Neural progenitor cell (in vitro differentiated cells): ENCODE data around the gene ZNF605. TPM values are rescaled to one million over a fixed set of nuclear protein-coding genes. Genes with fewer than 3 reads are reported as not detected.

ENCODE experiments used
- DNase-seq: peaks from one replicate; pipeline ENCODE4 v3.0.0-alpha.2; 2016; ENCODE audit warnings: low spot score
- H2AFZ ChIP-seq: fragments of 200-600 bp; sonication (generic); replicated peaks from 2 replicates; pipeline ENCODE4 v1.6.1; 2016; ENCODE audit warnings: antibody characterized with exemption
- H3F3A ChIP-seq: fragments of 200-600 bp; sonication (generic); 2 replicates; pipeline ENCODE4 v1.6.1; 2016; ENCODE audit warnings: antibody characterized with exemption, low read depth
- H3K27ac ChIP-seq: fragments of 200-600 bp; sonication (generic); 2 replicates; pipeline ENCODE4 v1.5.1; 2016; ENCODE audit warnings: mild to moderate bottlenecking
- H3K27me3 ChIP-seq: fragments of 200-600 bp; sonication (generic); 2 replicates; pipeline ENCODE4 v1.6.1; 2016; ENCODE audit warnings: mild to moderate bottlenecking, moderate library complexity
- H3K36me3 ChIP-seq: fragments of 200-600 bp; sonication (generic); 2 replicates; pipeline ENCODE4 v1.5.1; 2016
- H3K4me1 ChIP-seq: fragments of 200-600 bp; sonication (generic); 2 replicates; pipeline ENCODE4 v1.6.1; 2016; ENCODE audit warnings: mixed run types
- H3K4me2 ChIP-seq: fragments of 200-600 bp; sonication (generic); 2 replicates; pipeline ENCODE4 v1.6.1; 2016
- H3K4me3 ChIP-seq: fragments of 200-600 bp; sonication (generic); 2 replicates; pipeline ENCODE4 v1.5.1; 2016
- H3K79me2 ChIP-seq: fragments of 200-600 bp; sonication (generic); 2 replicates; pipeline ENCODE4 v1.6.1; 2016; ENCODE audit warnings: low read depth
- H3K9ac ChIP-seq: fragments of 200-600 bp; sonication (generic); 2 replicates; pipeline ENCODE4 v1.6.1; 2016
- H3K9me3 ChIP-seq: fragments of 200-600 bp; sonication (generic); 2 replicates; pipeline ENCODE4 v1.5.1; 2016; ENCODE audit warnings: low read depth
- H4K20me1 ChIP-seq: fragments of 200-600 bp; sonication (generic); 2 replicates; pipeline ENCODE4 v1.6.1; 2016; ENCODE audit warnings: low read depth
- H3K27ac Mint-ChIP-seq: 3 replicates; pipeline ENCODE4 v1.8.0; 2021; ENCODE audit warnings: mixed read lengths
- H3K27me3 Mint-ChIP-seq: 2 replicates; pipeline ENCODE4 v1.8.0; 2022; ENCODE audit warnings: low read depth, mild to moderate bottlenecking, inconsistent platforms, moderate library complexity, mixed read lengths; ENCODE audit not compliant: insufficient read depth
- H3K36me3 Mint-ChIP-seq: 3 replicates; pipeline ENCODE4 v1.8.0; 2021; ENCODE audit warnings: mixed read lengths
- H3K4me1 Mint-ChIP-seq: 3 replicates; pipeline ENCODE4 v1.8.0; 2021; ENCODE audit warnings: mixed read lengths
- H3K4me3 Mint-ChIP-seq: 3 replicates; pipeline ENCODE4 v1.8.0; 2021; ENCODE audit warnings: mild to moderate bottlenecking, moderate library complexity, mixed read lengths
- H3K9me3 Mint-ChIP-seq: 3 replicates; pipeline ENCODE4 v1.8.0; 2020; ENCODE audit warnings: mixed read lengths
- CTCF ChIP-seq: fragments of 200-600 bp; sonication (generic); IDR thresholded peaks from 2 replicates; pipeline ENCODE4 v1.5.1; 2017; ENCODE audit warnings: antibody characterized with exemption, mild to moderate bottlenecking
- EZH2 ChIP-seq: fragments of 200-600 bp; sonication (generic); IDR thresholded peaks from 2 replicates; pipeline ENCODE4 v1.6.1; 2017; ENCODE audit warnings: antibody characterized with exemption, mild to moderate bottlenecking, moderate library complexity
- EZH2phosphoT487 ChIP-seq: fragments of 200-600 bp; sonication (generic); IDR thresholded peaks from 2 replicates; pipeline ENCODE4 v1.6.1; 2017; ENCODE audit warnings: antibody characterized with exemption
- total RNA-seq: library from RNA; depleted of rRNA; stranded (reverse); fragments of >200 nt; gene quantifications from 2 replicates; pipeline ENCODE4 v1.2.3, GENCODE V29; 2015; ENCODE audit warnings: low replicate concordance

Gene ZNF605
- total RNA-seq, 1 donor from 2014 or later = 28.8 TPM

GRCh38 chr12:132948146-132949066, 7.7 kb downstream of the ZNF605 start:
- no peak for DNase-seq
- Mint-ChIP-seq H3K4me3 (no peak overlapping the region), H3K36me3 (peaks cover 59% of the 10 kb centered on the region), H3K27ac (no peak overlapping the region), H3K27me3 (peaks cover 6% of the 10 kb centered on the region), H3K4me1 (no peaks in the 10 kb centered on the region), H3K9me3 (peaks cover 60% of the 10 kb centered on the region)
- H3K9ac ChIP-seq = no peak overlapping the region
- no peak overlapping the region for H3K4me3 ChIP-seq
- H2AFZ ChIP-seq = no peak overlapping the region
- H3F3A ChIP-seq = peaks cover 15% of the 10 kb centered on the region
- H3K27ac ChIP-seq = no peak overlapping the region
- H3K79me2 ChIP-seq = peaks cover 31% of the 10 kb centered on the region
- no peak overlapping the region for H3K4me2 ChIP-seq
- H3K4me1 ChIP-seq = no peaks in the 10 kb centered on the region
- H3K27me3 ChIP-seq = no peaks in the 10 kb centered on the region
- peaks cover 8% of the 10 kb centered on the region for H3K36me3 ChIP-seq
- H4K20me1 ChIP-seq = no peaks in the 10 kb centered on the region
- TF ChIP-seq EZH2 (no peak), EZH2phosphoT487 (no peak), CTCF (no peak)
- H3K9me3 ChIP-seq = peaks cover 13% of the 10 kb centered on the region

GRCh38 chr12:132946246-132946820, 9.8 kb downstream of the ZNF605 start:
- Mint-ChIP-seq H3K36me3 (peaks cover 67% of the 10 kb centered on the region), H3K27ac (no peak overlapping the region), H3K4me1 (no peaks in the 10 kb centered on the region), H3K4me3 (no peak overlapping the region), H3K9me3 (peaks cover 63% of the 10 kb centered on the region), H3K27me3 (peaks cover 6% of the 10 kb centered on the region)
- Histone ChIP-seq H3K4me2 (no peak overlapping the region), H3K9ac (no peak overlapping the region), H2AFZ (no peak overlapping the region), H4K20me1 (no peaks in the 10 kb centered on the region), H3K36me3 (peaks cover 14% of the 10 kb centered on the region), H3K79me2 (peaks cover 16% of the 10 kb centered on the region), H3F3A (peaks cover 9% of the 10 kb centered on the region), H3K27me3 (no peaks in the 10 kb centered on the region), H3K27ac (no peak overlapping the region), H3K9me3 (peaks cover under 1% of the 10 kb centered on the region), H3K4me1 (no peaks in the 10 kb centered on the region), H3K4me3 (no peak overlapping the region)
- no peak for DNase-seq
- TF ChIP-seq CTCF (no peak), EZH2 (no peak), EZH2phosphoT487 (no peak)

GRCh38 chr12:132945806-132946205, 10.3 kb downstream of the ZNF605 start:
- Histone ChIP-seq H3K4me3 (no peak overlapping the region), H2AFZ (no peak overlapping the region), H3K4me1 (no peaks in the 10 kb centered on the region), H3K9ac (no peak overlapping the region), H3K36me3 (peaks cover 14% of the 10 kb centered on the region), H3K27ac (no peak overlapping the region), H3F3A (peaks cover 4% of the 10 kb centered on the region), H3K27me3 (no peaks in the 10 kb centered on the region), H4K20me1 (no peaks in the 10 kb centered on the region), H3K79me2 (peaks cover 11% of the 10 kb centered on the region), H3K9me3 (no peaks in the 10 kb centered on the region), H3K4me2 (no peak overlapping the region)
- Mint-ChIP-seq H3K27me3 (peaks cover 8% of the 10 kb centered on the region), H3K4me1 (no peaks in the 10 kb centered on the region), H3K4me3 (no peak overlapping the region), H3K9me3 (peaks cover 68% of the 10 kb centered on the region), H3K27ac (no peak overlapping the region), H3K36me3 (peaks cover 72% of the 10 kb centered on the region)
- no peak for DNase-seq
- TF ChIP-seq EZH2 = no peak
- TF ChIP-seq CTCF = no peak
- TF ChIP-seq EZH2phosphoT487 = no peak
